Hair follicular keratinocyte (primary cell): ENCODE results near the gene BTAF1. TPM values are rescaled to one million over a fixed set of nuclear protein-coding genes. Genes with fewer than 3 reads are reported as not detected.

Source experiments
- total RNA-seq: library from RNA; depleted of rRNA; stranded (reverse); fragments of >200 nt; gene quantifications from 2 replicates; pipeline ENCODE4 v1.2.3, GENCODE V29; 2015

The BTAF1 gene
- total RNA-seq, result 13.6 and 14.7 TPM in 2 replicates

GRCh38 chr10:91923371-91924211 is at the start of gene BTAF1:
Gene BTAF1, plus strand, starts transcription at chr10:91923770. Its CDS starts 307 bp downstream, at chr10:91924077.

GRCh38 chr10:91909117-91909677 is 14.4 kb upstream of the BTAF1 start, which contains the start of gene FGFBP3:
Gene FGFBP3, minus strand, starts transcription at chr10:91909486. Its CDS starts 517 bp downstream, at chr10:91908969.

Other genes starting within 250 kb of the BTAF1 start
- 18.2 and 23.6 TPM in 2 replicates for gene TNKS2, start 125.3 kb upstream of the BTAF1 start, total RNA-seq
- under 0.01 and 0.08 TPM in 2 replicates for gene FGFBP3, start 14.3 kb upstream of the BTAF1 start, total RNA-seq